Body of pancreas (tissue), 4 donors: ENCODE data around the gene RTF1. TPM values are rescaled to one million over a fixed set of nuclear protein-coding genes. Genes with fewer than 3 reads are reported as not detected.

Experiments
- ATAC-seq: fragments of 150-250 bp; one replicate; pipeline ENCODE4 v1.9.1; 2016
- DNase-seq, 4 donors: peaks; one replicate each; pipeline ENCODE4 v3.0.0-alpha.2; 2019
- H3K27ac ChIP-seq, 4 donors: fragments of 200-600 bp; sonication (generic); 1 replicate in 3 of 4; 2 replicates in 1 of 4; pipeline versions ENCODE4 v1.5.1 to v1.6.1; 2016 to 2019; ENCODE audit warnings: mild to moderate bottlenecking in 1 of 4, mixed read lengths in 1 of 4, moderate library complexity in 1 of 4
- H3K27me3 ChIP-seq, 2 donors: fragments of 200-600 bp; sonication (generic); one replicate each; pipeline ENCODE4 v1.6.0; 2016; ENCODE audit warnings: mild to moderate bottlenecking in 1 of 2
- H3K36me3 ChIP-seq, 2 donors: fragments of 200-600 bp; sonication (generic); replicated peaks in 1 of 2; 2 replicates each; pipeline ENCODE4 v1.5.1; 2016; ENCODE audit warnings: low read depth in 2 of 2; ENCODE audit not compliant: insufficient read depth in 1 of 2
- H3K4me1 ChIP-seq: fragments of 200-600 bp; sonication (generic); one replicate; pipeline ENCODE4 v1.6.0; 2016
- H3K4me3 ChIP-seq, 2 donors: fragments of 200-600 bp; sonication (generic); 1 replicate in 1 of 2; 2 replicates in 1 of 2; pipeline ENCODE4 v1.5.1; 2016 to 2019
- H3K9me3 ChIP-seq, 3 donors: fragments of 200-600 bp; sonication (generic); 1 replicate in 2 of 3; 2 replicates in 1 of 3; pipeline ENCODE4 v1.5.1; 2016
- POLR2A ChIP-seq, 3 donors: fragments of 450-650 bp; IDR thresholded peaks; one replicate each; pipeline ENCODE4 v1.6.1; 2016; ENCODE audit warnings: antibody characterized with exemption in 3 of 3, mild to moderate bottlenecking in 2 of 3
- WGBS, 2 donors: methylation state at CpG; one replicate each; pipeline ENCODE4 v1.1.5; 2017; 5-methylcytosine and 5-hydroxymethylcytosine counted together
- intact Hi-C: fragments of 100-400 bp; cut with DNase I; formaldehyde crosslinking; loops from one replicate; pipeline ENCODE4 v1.15.1; 2023
- total RNA-seq, 2 donors: library from RNA; depleted of rRNA; stranded (reverse); fragments of >200 nt; gene quantifications; one replicate each; pipeline ENCODE4 v1.1.0, GENCODE V29; 2016
- TF ChIP-seq, protein P1 (sequence below), 7 experiments: fragments of 450-650 bp in 4 of 7; fragments of 200-600 bp in 3 of 7; sonication (generic) in 3 of 7; IDR thresholded peaks; one replicate each; pipeline ENCODE4 v1.5.1; 2016 to 2019; ENCODE audit warnings: antibody characterized with exemption in 7 of 7

RTF1 gene
- total RNA-seq, 2 donors from 2014 or later: 10.9 to 22.1 TPM

DNA sequence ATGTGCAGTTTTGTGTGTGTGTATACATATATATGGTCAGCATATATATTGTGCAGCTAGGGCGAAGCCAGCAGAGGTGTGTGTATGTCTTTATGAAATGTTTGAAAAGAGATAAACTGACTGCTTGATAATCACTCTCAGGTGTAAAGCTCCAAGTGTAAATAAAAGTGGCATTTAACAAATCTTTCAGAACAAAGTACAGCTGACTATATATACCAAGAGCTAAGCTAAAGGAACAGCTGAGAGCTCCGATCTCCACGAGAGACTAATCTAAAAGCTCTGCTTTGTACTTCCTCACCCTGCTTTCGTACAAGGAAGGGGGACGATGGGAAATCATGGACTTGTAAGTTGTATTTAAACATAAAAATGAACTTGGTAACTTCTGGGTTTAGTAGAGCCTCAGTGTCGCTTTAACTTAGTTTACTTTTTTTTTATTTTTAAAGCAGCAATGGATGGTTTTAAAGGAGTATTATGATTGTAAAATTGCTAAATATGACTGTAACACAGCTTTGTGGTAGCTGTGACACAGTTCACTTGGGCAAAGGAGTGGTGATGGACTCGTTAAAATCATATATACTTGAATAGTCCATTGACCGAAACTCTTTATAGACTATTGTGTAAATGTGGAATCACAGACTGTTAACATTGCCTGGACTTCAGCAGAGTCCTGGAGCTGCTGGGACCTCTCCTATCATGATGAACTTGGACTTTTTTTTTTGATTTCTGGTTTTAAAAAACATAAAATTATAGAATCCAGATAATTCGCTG is 65.4 kb downstream of the RTF1 start:
- H3K4me1 ChIP-seq: peaks cover 9% of the 10 kb centered on the region
- H3K36me3 ChIP-seq: peaks cover 0 to 15% of the 10 kb centered on the region in 2 donors
- DNase-seq: no peak
- no peaks in the 10 kb centered on the region for H3K9me3 ChIP-seq
- 59 to 60% methylated on average over 9 of the region's 9 CpGs for WGBS, 2 donors
- H3K27ac ChIP-seq: no peak overlapping the region
- no peak for ATAC-seq
- TF ChIP-seq, protein P1, sequence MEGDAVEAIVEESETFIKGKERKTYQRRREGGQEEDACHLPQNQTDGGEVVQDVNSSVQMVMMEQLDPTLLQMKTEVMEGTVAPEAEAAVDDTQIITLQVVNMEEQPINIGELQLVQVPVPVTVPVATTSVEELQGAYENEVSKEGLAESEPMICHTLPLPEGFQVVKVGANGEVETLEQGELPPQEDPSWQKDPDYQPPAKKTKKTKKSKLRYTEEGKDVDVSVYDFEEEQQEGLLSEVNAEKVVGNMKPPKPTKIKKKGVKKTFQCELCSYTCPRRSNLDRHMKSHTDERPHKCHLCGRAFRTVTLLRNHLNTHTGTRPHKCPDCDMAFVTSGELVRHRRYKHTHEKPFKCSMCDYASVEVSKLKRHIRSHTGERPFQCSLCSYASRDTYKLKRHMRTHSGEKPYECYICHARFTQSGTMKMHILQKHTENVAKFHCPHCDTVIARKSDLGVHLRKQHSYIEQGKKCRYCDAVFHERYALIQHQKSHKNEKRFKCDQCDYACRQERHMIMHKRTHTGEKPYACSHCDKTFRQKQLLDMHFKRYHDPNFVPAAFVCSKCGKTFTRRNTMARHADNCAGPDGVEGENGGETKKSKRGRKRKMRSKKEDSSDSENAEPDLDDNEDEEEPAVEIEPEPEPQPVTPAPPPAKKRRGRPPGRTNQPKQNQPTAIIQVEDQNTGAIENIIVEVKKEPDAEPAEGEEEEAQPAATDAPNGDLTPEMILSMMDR (IDR thresholded peaks at IDR 0.05): no peak
- no peak for TF ChIP-seq POLR2A (IDR thresholded peaks at IDR 0.05)
- intact Hi-C loops: no loop called here
- H3K4me3 ChIP-seq: no peak overlapping the region
- H3K27me3 ChIP-seq: no peaks in the 10 kb centered on the region

DNA sequence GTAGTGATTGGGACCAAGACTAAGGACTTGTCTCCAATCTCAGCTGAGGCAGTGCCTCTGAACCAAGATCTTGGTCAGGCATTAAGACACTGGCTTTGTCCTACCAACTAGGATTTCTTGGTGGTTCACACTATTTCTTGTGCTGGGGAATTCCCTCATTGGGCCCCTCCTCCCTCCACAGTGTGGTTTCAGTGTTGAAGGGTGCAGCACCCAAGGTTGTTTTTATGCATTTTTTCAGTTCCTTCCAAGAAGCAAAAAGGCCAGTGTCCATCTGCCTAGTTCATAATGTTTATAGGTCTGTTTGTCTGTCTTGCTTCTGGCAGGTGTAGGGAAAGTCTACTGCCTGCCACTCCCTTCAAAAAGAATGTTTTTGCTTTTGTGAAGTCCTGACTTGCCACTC is 66.2 kb downstream of the RTF1 start:
- TF ChIP-seq POLR2A (IDR thresholded peaks at IDR 0.05): no peak
- TF ChIP-seq, protein P1 (IDR thresholded peaks at IDR 0.05): no peak
- Histone ChIP-seq H3K4me1 (peaks cover 9% of the 10 kb centered on the region), H3K9me3 (no peaks in the 10 kb centered on the region), H3K36me3 (peaks cover 0 to 12% of the 10 kb centered on the region in 2 donors), H3K27me3 (no peaks in the 10 kb centered on the region), H3K27ac (no peak overlapping the region), H3K4me3 (no peak overlapping the region)
- DNase-seq (no peak), ATAC-seq (no peak)
- intact Hi-C loops: no loop called here

DNA sequence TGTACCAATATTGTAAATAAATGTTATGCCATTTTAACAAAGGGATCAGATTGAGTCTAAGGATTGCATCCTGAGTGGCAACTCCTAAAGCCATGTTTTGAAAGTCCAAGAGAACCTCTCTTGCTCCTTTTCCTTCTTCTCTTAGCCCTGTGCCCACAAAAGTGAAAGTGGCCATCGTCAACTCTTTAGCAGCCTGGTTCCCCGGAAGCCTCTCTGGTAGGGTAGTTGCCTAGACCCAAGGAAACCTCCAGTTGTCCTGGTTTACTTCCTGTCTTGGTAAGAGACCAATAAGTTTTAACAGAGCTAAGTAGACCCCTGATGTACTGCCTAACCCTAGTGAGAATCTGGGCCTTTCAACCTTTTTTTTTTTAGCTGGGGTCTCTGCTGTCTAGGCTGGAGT is 66.6 kb downstream of the RTF1 start:
- no peak for ATAC-seq
- intact Hi-C loops: no loop called here
- Histone ChIP-seq H3K27ac (no peak overlapping the region), H3K36me3 (peaks cover 0 to 12% of the 10 kb centered on the region in 2 donors), H3K27me3 (no peaks in the 10 kb centered on the region), H3K4me3 (no peak overlapping the region), H3K4me1 (peaks cover 9% of the 10 kb centered on the region), H3K9me3 (no peaks in the 10 kb centered on the region)
- TF ChIP-seq, protein P1 (IDR thresholded peaks at IDR 0.05): no peak
- no peak for TF ChIP-seq POLR2A (IDR thresholded peaks at IDR 0.05)
- DNase-seq: no peak
- 87 to 95% methylated on average over 2 of the region's 2 CpGs for WGBS, 2 donors

DNA sequence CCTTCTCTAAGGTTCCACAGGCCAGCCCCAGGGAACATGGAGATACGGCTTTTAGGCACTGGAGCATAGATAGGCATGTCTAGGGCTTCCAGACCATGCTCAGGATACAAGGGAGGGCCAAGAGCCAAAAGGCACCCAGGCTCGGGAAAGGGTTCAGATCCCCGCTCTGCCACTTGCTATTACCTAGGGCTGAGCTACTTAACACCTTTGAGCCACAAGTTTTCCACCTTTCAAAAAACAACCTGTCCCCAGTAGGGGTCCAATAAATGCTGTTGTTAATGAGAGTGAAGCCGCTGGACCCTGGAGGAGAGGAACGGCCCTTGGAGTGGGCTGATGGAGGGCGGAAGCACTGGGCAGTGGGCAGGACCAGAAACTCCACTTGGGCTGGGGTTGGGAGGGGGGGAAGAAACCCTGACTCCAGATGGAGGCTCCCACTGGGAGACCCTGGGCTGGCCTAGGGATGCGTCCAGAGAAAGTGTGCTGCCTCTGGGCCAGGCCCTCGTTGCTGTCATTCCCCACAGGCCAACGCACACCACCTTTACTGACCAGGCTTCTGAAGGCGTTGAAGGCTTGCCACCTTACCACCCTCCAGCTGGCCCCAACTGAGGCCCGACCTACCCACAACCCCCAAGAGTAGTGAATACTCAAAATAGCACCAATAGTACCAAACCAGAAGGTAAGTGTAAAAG is 68.2 kb downstream of the RTF1 start:
- DNase-seq (no peak), ATAC-seq (no peak)
- Histone ChIP-seq H3K4me1 (peaks cover 9% of the 10 kb centered on the region), H3K9me3 (no peaks in the 10 kb centered on the region), H3K4me3 (no peak overlapping the region), H3K36me3 (peaks cover 0 to 4% of the 10 kb centered on the region in 2 donors), H3K27me3 (no peaks in the 10 kb centered on the region), H3K27ac (no peak overlapping the region)
- no peak for TF ChIP-seq POLR2A (IDR thresholded peaks at IDR 0.05)
- TF ChIP-seq, protein P1 (IDR thresholded peaks at IDR 0.05): no peak
- WGBS, 2 donors: 83 to 95% methylated on average over 5 to 11 of the region's 11 CpGs
- intact Hi-C loops: no loop called here
